ENCODE data around the gene MORC1.
"Not testable (repeated sequence)": the region's sequence is repeated elsewhere in the genome, so short reads cannot be mapped to it uniquely, and the experiment has no call there.

MORC1 gene

GRCh38 chr3:109109574-109109973 is 8.4 kb downstream of the MORC1 start:
- DNase-seq, result no peak

GRCh38 chr3:109098079-109098644 is 19.8 kb downstream of the MORC1 start:
- DNase-seq, result no peak

GRCh38 chr3:109095166-109095565 is 22.8 kb downstream of the MORC1 start:
- DNase-seq, result no peak

- DNase-seq, result no peak
Measured at GRCh38 chr3:109093561-109093960, 24.4 kb downstream of the MORC1 start.

GRCh38 chr3:109091846-109092245 is 26.1 kb downstream of the MORC1 start:
- no peak for DNase-seq

- DNase-seq, result no peak
Measured at GRCh38 chr3:109089265-109089664, 28.7 kb downstream of the MORC1 start.

- DNase-seq, result peak; percentile 4
Measured at GRCh38 chr3:109081746-109082510, 36.0 kb downstream of the MORC1 start.

GRCh38 chr3:109080090-109080489 is 37.8 kb downstream of the MORC1 start:
- not testable (repeated sequence) for DNase-seq

GRCh38 chr3:109073116-109073515 is 44.8 kb downstream of the MORC1 start:
- DNase-seq, result no peak

GRCh38 chr3:109072194-109072593 is 45.7 kb downstream of the MORC1 start:
- no peak for DNase-seq

- no peak for DNase-seq
Measured at GRCh38 chr3:109071350-109072142, 46.4 kb downstream of the MORC1 start.

- DNase-seq, result no peak
Measured at GRCh38 chr3:109070211-109070610, 47.7 kb downstream of the MORC1 start.

- no peak for DNase-seq
Measured at GRCh38 chr3:109066864-109067263, 51.1 kb downstream of the MORC1 start.

GRCh38 chr3:109059264-109059663 is 58.7 kb downstream of the MORC1 start:
- DNase-seq, result no peak

- DNase-seq, result no peak
Measured at GRCh38 chr3:109057616-109058015, 60.3 kb downstream of the MORC1 start.

- no peak for DNase-seq
Measured at GRCh38 chr3:109057056-109057455, 60.9 kb downstream of the MORC1 start.

- DNase-seq, result peak; percentile 3
Measured at GRCh38 chr3:109050591-109051167, 67.3 kb downstream of the MORC1 start.

- no peak for DNase-seq
Measured at GRCh38 chr3:109047366-109047765, 70.6 kb downstream of the MORC1 start.

GRCh38 chr3:109045271-109046040 is 72.5 kb downstream of the MORC1 start:
- no peak for DNase-seq

- DNase-seq, result no peak
Measured at GRCh38 chr3:109035082-109035481, 82.9 kb downstream of the MORC1 start.

- no peak for DNase-seq
Measured at GRCh38 chr3:109033000-109033660, 84.8 kb downstream of the MORC1 start.

- DNase-seq, result no peak
Measured at GRCh38 chr3:109028753-109029152, 89.2 kb downstream of the MORC1 start.

Data from stimulated activated CD4-positive, alpha-beta T cell treated with anti-CD3 and anti-CD28 coated beads, Interleukin-4, amount 100 ng/mL, for 1 hour (primary cell).